Osteoblast (primary cell): Measurements from ENCODE around the gene RAB20. TPM values are rescaled to one million over a fixed set of nuclear protein-coding genes. Genes with fewer than 3 reads are reported as not detected.

Experiments
- DNase-seq: peaks from one replicate; pipeline ENCODE4 v3.0.0; 2011; ENCODE audit warnings: low spot score, mixed read lengths; ENCODE audit not compliant: insufficient read length; ENCODE audit errors: missing footprints
- H2AFZ ChIP-seq: 2 replicates; pipeline ENCODE4 v1.6.0; 2011; ENCODE audit warnings: mild to moderate bottlenecking, low read length
- H3K27ac ChIP-seq: 2 replicates; pipeline ENCODE4 v1.5.1; 2011; ENCODE audit warnings: mild to moderate bottlenecking, low read depth, low read length, moderate library complexity
- H3K27me3 ChIP-seq: 2 replicates; pipeline ENCODE4 v1.6.0; 2012; ENCODE audit warnings: mild to moderate bottlenecking, control low read depth, inconsistent platforms, low read length, moderate library complexity; ENCODE audit not compliant: insufficient read depth
- H3K36me3 ChIP-seq: 2 replicates; pipeline ENCODE4 v1.5.1; 2011; ENCODE audit warnings: mild to moderate bottlenecking, low read length, control low read depth, moderate library complexity; ENCODE audit not compliant: insufficient read depth
- H3K4me1 ChIP-seq: 2 replicates; pipeline ENCODE4 v1.5.1; 2011; ENCODE audit warnings: mild to moderate bottlenecking, low read length, control low read depth, moderate library complexity; ENCODE audit not compliant: insufficient read depth
- H3K4me2 ChIP-seq: 2 replicates; pipeline ENCODE4 v1.6.0; 2011; ENCODE audit warnings: mild to moderate bottlenecking, low read length; ENCODE audit not compliant: insufficient read depth
- H3K4me3 ChIP-seq: fragments of 200-600 bp; sonication (generic); 3 replicates; pipeline ENCODE4 v1.5.1; 2012; ENCODE audit warnings: mild to moderate bottlenecking, low read length, inconsistent platforms; ENCODE audit not compliant: insufficient read depth
- H3K79me2 ChIP-seq: 2 replicates; pipeline ENCODE4 v1.6.0; 2012; ENCODE audit warnings: mild to moderate bottlenecking, low read length, control low read depth, inconsistent platforms; ENCODE audit not compliant: insufficient read depth
- H3K9me3 ChIP-seq: 2 replicates; pipeline ENCODE4 v1.5.1; 2011; ENCODE audit warnings: low read depth, low read length, control low read depth
- H4K20me1 ChIP-seq: 2 replicates; pipeline ENCODE4 v1.6.0; 2012; ENCODE audit warnings: mild to moderate bottlenecking, low read length, control low read depth; ENCODE audit not compliant: insufficient read depth
- total RNA-seq: library from RNA; depleted of rRNA; stranded (reverse); fragments of >200 nt; gene quantifications from 2 replicates; pipeline ENCODE4 v1.2.3, GENCODE V29; 2012
- TF ChIP-seq, protein P1 (sequence below): IDR thresholded peaks from 2 replicates; pipeline ENCODE4 v1.5.1; 2011; ENCODE audit warnings: mild to moderate bottlenecking, low read depth, low read length, moderate library complexity; ENCODE audit errors: extremely low read depth

The RAB20 gene
- total RNA-seq, 1 donor, result 3.6 TPM

DNA sequence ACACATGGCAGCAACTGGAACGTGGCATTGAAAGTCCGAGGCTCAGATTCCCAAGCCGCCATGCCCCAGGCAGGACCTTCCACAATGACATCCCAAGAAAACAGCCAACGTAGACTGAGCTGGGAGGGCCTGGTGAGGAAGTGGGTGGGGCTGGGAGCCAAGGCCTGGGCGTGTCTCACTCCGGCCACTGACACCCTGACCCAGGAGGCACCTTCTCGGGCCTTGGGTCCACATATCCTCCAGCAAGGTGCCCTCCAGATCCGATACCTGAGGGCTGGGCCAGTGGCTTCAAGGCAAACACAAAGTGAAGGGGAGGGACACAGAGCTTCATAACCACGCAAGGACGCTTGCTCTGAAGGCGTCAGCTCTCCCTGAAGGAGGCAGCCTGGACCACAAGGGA lies 43.0 kb downstream of the RAB20 start:
- Histone ChIP-seq H3K27me3 (no peaks in the 10 kb centered on the region), H3K79me2 (no peaks in the 10 kb centered on the region), H3K4me3 (no peak overlapping the region), H3K4me1 (peaks cover 17% of the 10 kb centered on the region), H3K9me3 (no peaks in the 10 kb centered on the region), H3K36me3 (peaks cover 16% of the 10 kb centered on the region), H3K4me2 (no peak overlapping the region), H4K20me1 (peaks cover 5% of the 10 kb centered on the region), H2AFZ (no peak overlapping the region), H3K27ac (peak overlapping the region; percentile 41)
- TF ChIP-seq, protein P1, sequence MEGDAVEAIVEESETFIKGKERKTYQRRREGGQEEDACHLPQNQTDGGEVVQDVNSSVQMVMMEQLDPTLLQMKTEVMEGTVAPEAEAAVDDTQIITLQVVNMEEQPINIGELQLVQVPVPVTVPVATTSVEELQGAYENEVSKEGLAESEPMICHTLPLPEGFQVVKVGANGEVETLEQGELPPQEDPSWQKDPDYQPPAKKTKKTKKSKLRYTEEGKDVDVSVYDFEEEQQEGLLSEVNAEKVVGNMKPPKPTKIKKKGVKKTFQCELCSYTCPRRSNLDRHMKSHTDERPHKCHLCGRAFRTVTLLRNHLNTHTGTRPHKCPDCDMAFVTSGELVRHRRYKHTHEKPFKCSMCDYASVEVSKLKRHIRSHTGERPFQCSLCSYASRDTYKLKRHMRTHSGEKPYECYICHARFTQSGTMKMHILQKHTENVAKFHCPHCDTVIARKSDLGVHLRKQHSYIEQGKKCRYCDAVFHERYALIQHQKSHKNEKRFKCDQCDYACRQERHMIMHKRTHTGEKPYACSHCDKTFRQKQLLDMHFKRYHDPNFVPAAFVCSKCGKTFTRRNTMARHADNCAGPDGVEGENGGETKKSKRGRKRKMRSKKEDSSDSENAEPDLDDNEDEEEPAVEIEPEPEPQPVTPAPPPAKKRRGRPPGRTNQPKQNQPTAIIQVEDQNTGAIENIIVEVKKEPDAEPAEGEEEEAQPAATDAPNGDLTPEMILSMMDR, result no peak
- peak; percentile 69 for DNase-seq

DNA sequence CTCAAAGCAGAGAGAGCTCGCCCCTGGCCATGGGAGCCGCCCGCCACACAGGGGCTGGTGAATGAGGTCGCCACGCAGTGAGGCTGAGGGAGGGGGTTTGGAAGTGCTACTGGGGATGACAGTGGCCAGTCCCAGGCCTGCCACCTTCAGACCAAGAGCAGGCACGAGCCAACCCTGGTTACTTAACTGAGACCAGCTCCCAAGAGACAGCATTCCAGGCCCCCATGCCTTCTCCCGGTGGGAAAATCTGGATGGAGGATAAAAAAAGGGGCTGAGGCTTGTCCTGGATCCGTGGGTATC lies 43.3 kb downstream of the RAB20 start:
- Histone ChIP-seq H4K20me1 (peaks cover 5% of the 10 kb centered on the region), H3K9me3 (no peaks in the 10 kb centered on the region), H3K36me3 (peaks cover 20% of the 10 kb centered on the region), H3K27me3 (no peaks in the 10 kb centered on the region), H3K4me3 (no peak overlapping the region), H3K79me2 (no peaks in the 10 kb centered on the region), H3K4me2 (no peak overlapping the region), H2AFZ (no peak overlapping the region), H3K4me1 (peaks cover 17% of the 10 kb centered on the region), H3K27ac (peak overlapping the region; percentile 41)
- DNase-seq, result peak; percentile 49
- TF ChIP-seq, protein P1, result no peak

DNA sequence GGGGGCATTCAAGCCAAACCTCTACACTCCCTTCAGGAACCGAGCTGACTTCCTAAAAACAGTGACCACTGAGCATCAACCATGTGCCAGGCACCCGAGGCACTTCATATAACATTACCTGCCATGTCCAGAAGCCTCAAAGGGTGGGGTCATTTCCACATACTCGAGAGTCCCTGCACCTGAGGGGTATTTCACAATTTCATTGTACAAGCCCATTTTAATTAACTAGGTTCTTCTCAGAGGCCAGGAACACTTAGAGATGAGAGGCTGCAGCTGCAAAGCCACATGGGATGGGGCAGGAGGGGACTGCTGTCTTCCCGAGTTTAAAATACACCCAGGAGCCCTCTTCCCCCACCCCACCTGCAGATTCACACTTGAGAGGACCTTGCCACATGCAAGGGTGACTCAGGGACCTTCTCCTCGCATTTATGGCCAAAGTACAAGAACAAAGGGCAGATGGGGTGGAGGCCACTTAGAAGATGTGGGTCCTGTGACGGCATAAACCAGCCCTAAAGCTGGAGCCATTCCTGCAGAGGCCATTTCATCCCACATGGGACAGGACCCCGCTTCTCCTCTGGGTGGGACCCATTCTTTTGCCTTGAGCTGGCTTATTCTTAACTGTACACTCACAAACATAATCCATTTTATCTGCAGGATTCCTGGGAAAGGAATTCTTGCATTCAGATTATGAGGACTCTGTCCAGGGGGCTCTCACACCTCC lies 43.9 kb downstream of the RAB20 start:
- H3K4me2 ChIP-seq, result no peak overlapping the region
- H3K27ac ChIP-seq, result peak overlapping the region; percentile 41
- peak; percentile 84 for DNase-seq

DNA sequence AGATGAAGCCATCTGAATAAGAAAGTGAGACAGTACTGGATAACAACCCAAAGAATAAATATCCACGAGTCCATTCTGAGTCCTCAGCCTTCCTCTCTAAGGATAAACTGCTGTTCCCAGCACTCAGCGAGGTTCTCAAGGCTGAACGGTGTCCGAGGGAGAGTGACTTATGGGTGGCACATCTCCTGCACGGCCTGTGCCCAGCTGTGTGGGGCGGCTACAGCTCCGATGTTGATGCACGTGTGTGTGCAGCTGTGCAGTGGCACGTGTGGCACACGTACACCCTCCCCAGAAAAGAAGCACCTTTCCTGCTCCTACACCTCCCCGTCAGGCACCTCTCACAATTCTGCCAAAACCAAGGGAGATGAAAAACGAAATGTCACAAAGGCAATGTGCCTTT lies 45.0 kb downstream of the RAB20 start:
- Histone ChIP-seq H2AFZ (no peak overlapping the region), H3K9me3 (no peaks in the 10 kb centered on the region), H3K4me1 (peaks cover 17% of the 10 kb centered on the region), H3K36me3 (peaks cover 37% of the 10 kb centered on the region), H3K79me2 (no peaks in the 10 kb centered on the region), H3K27me3 (no peaks in the 10 kb centered on the region), H3K4me2 (no peak overlapping the region), H3K4me3 (no peak overlapping the region), H4K20me1 (peaks cover 5% of the 10 kb centered on the region), H3K27ac (no peak overlapping the region)
- peak; percentile 85 for DNase-seq
- TF ChIP-seq, protein P1, result no peak

More for the DNA sequence above, 43.9 kb downstream of the RAB20 start:
- H3K27me3 ChIP-seq, result no peaks in the 10 kb centered on the region
- H4K20me1 ChIP-seq, result peaks cover 5% of the 10 kb centered on the region
- H3K36me3 ChIP-seq, result peaks cover 25% of the 10 kb centered on the region
- peaks cover 17% of the 10 kb centered on the region for H3K4me1 ChIP-seq
- no peaks in the 10 kb centered on the region for H3K9me3 ChIP-seq
- TF ChIP-seq, protein P1, result no peak
- no peak overlapping the region for H3K4me3 ChIP-seq
- no peak overlapping the region for H2AFZ ChIP-seq
- no peaks in the 10 kb centered on the region for H3K79me2 ChIP-seq
